HepG2 (cell line): ENCODE data around the gene OXSM. TPM values are rescaled to one million over a fixed set of nuclear protein-coding genes. Genes with fewer than 3 reads are reported as not detected.

Experiments
- ATAC-seq: fragments of 200-7000 bp; cut with Tn5 transposase; 3 replicates; pipeline ENCODE4 v1.9.1; 2020; ENCODE audit warnings: mild to moderate bottlenecking, moderate library complexity
- BruUV-seq: library from RNA; stranded (reverse); fragments of 400-500 nt; replicated peaks from 2 replicates; lab custom pipeline; 2021; lab: Mats Ljungman, UMichigan
- CTCF ChIA-PET: fragments of 300-600 bp; formaldehyde crosslinking; extraction: SDS; loops from one replicate; lab custom pipeline; 2021; ENCODE audit warnings: low total read pairs, inconsistent platforms, low intra/inter-chr PET ratio; lab: Yijun Ruan, JAX
- POLR2A ChIA-PET: fragments of 350-600 bp; sonication (Branson Sonifier 250); formaldehyde crosslinking; loops from one replicate; lab custom pipeline; 2020; ENCODE audit warnings: antibody characterized with exemption, inconsistent platforms; lab: Yijun Ruan, JAX
- DNase-seq: peaks from one replicate; pipeline ENCODE4 v3.0.0-alpha.2; 2015; ENCODE audit warnings: low spot score
- FAIRE-seq: peaks from 3 replicates; lab custom pipeline; 2011; peaks lifted over from hg19 to GRCh38; lab: Jason Lieb, UNC
- H2AFZ ChIP-seq: one replicate; pipeline ENCODE4 v1.6.1; 2011; ENCODE audit warnings: low read length, inconsistent platforms
- H3K27ac ChIP-seq: fragments of 300-600 bp; 3 replicates; pipeline ENCODE4 v1.8.0; 2011; ENCODE audit warnings: mixed run types, mild to moderate bottlenecking, mixed read lengths, low read length, inconsistent platforms; ENCODE audit not compliant: insufficient read depth; ENCODE audit errors: extremely low read length
- H3K27me3 ChIP-seq, 2 experiments: fragments of 200-600 bp in 1 of 2; 2 replicates in 1 of 2; 3 replicates in 1 of 2; pipeline versions ENCODE4 v1.6.0 to v1.8.0; 2011; ENCODE audit warnings: low read length in 2 of 2, mild to moderate bottlenecking in 2 of 2, moderate library complexity in 2 of 2, inconsistent platforms in 1 of 2; ENCODE audit not compliant: insufficient read depth in 2 of 2, control insufficient read depth in 1 of 2
- H3K36me3 ChIP-seq, 2 experiments: fragments of 200-600 bp in 1 of 2; replicated peaks in 1 of 2; 2 replicates in 1 of 2; 3 replicates in 1 of 2; pipeline versions ENCODE4 v1.5.1 to v1.8.0; 2011; ENCODE audit warnings: low read length in 2 of 2, inconsistent platforms in 1 of 2; ENCODE audit not compliant: insufficient read depth in 2 of 2, control insufficient read depth in 1 of 2
- H3K4me1 ChIP-seq: 2 replicates; pipeline ENCODE4 v1.5.1; 2012; ENCODE audit warnings: low read length, inconsistent platforms; ENCODE audit not compliant: insufficient read depth
- H3K4me2 ChIP-seq: 2 replicates; pipeline ENCODE4 v1.6.0; 2011; ENCODE audit warnings: low read depth, low read length, inconsistent platforms
- H3K4me3 ChIP-seq, 3 experiments: fragments of 200-600 bp in 1 of 3; sonication (generic), shearing (Covaris generic) in 1 of 3; replicated peaks in 1 of 3; 2 replicates each; pipeline ENCODE4 v1.5.1; 2011 to 2016; ENCODE audit warnings: low read length in 3 of 3, inconsistent platforms in 2 of 3, low read depth in 2 of 3, mild to moderate bottlenecking in 2 of 3, control low read depth in 1 of 3, mixed read lengths in 1 of 3; ENCODE audit not compliant: insufficient read depth in 1 of 3
- H3K79me2 ChIP-seq: one replicate; pipeline ENCODE4 v1.6.1; 2011; ENCODE audit warnings: low read length, inconsistent platforms; ENCODE audit not compliant: insufficient read depth
- H3K9ac ChIP-seq: 2 replicates; pipeline ENCODE4 v1.6.0; 2011; ENCODE audit warnings: mild to moderate bottlenecking, low read depth, low read length, inconsistent platforms; ENCODE audit not compliant: insufficient read depth
- H3K9me3 ChIP-seq: 2 replicates; pipeline ENCODE4 v1.5.1; 2012; ENCODE audit warnings: mild to moderate bottlenecking, low read length
- H4K20me1 ChIP-seq: 2 replicates; pipeline ENCODE4 v1.6.0; 2011; ENCODE audit warnings: inconsistent platforms, mild to moderate bottlenecking, low read length, moderate library complexity; ENCODE audit not compliant: insufficient read depth
- HDAC2 ChIP-seq: sonication (generic); formaldehyde crosslinking; IDR thresholded peaks from 2 replicates; pipeline ENCODE4 v1.4.0; 2020; ENCODE audit warnings: missing genetic modification reagents
- JDP2 ChIP-seq: sonication (generic); formaldehyde crosslinking; IDR thresholded peaks from 2 replicates; pipeline ENCODE4 v1.8.1; 2022; ENCODE audit warnings: missing genetic modification reagents, borderline replicate concordance
- NR1H2 ChIP-seq: sonication (generic); formaldehyde crosslinking; IDR thresholded peaks from 2 replicates; pipeline ENCODE4 v1.8.1; 2022; ENCODE audit warnings: low read depth, missing genetic modification reagents, borderline replicate concordance
- XBP1 ChIP-seq: sonication (generic); formaldehyde crosslinking; IDR thresholded peaks from 2 replicates; pipeline ENCODE4 v1.5.0; 2020; ENCODE audit warnings: missing genetic modification reagents
- ZNF296 ChIP-seq: sonication (generic); formaldehyde crosslinking; conservative IDR thresholded peaks from 2 replicates; pipeline ENCODE4 v1.5.0; 2020; ENCODE audit warnings: mild to moderate bottlenecking, missing genetic modification reagents
- ZNF644 ChIP-seq: IDR thresholded peaks from 2 replicates; pipeline ENCODE4 v1.6.1; 2016; ENCODE audit warnings: low read depth
- WGBS: methylation state at CpG from one replicate; pipeline ENCODE4 v1.1.6; 2017; ENCODE audit warnings: low lambda C conversion rate; 5-methylcytosine and 5-hydroxymethylcytosine counted together
- in situ Hi-C: cut with HindIII; loops from 2 replicates; pipeline ENCODE4 v1.10.0; 2017; ENCODE audit warnings: low pct_unique_long_range_greater_than_20kb; ENCODE audit not compliant: extremely low pct_ligation_motif_present
- intact Hi-C: fragments of 100-400 bp; cut with micrococcal nuclease; formaldehyde crosslinking; loops from one replicate; pipeline ENCODE4 v1.10.0; 2022; ENCODE audit not compliant: unreplicated experiment
- polyA plus RNA-seq, 8 experiments: library from polyadenylated mRNA; depleted of rRNA in 3 of 8; stranded (reverse) in 7 of 8; unstranded in 1 of 8; fragments of >200 nt; fragmentation: Illumina TruSeq in 4 of 8; extraction: Trizol in 4 of 8; gene quantifications; 2 replicates each; pipeline versions ENCODE4 v1.2.1 to v1.2.3, GENCODE V29; 2011 to 2016; ENCODE audit warnings: low read depth in 4 of 8, missing spikeins in 1 of 8, mixed read lengths in 1 of 8; ENCODE audit not compliant: insufficient read depth in 1 of 8
- total RNA-seq, 5 experiments: library from RNA; depleted of rRNA; stranded (reverse); fragments of >200 nt; fragmentation: Illumina TruSeq; extraction: Trizol; gene quantifications; 2 replicates each; pipeline ENCODE4 v1.2.3, GENCODE V29; 2016; ENCODE audit warnings: low read depth in 1 of 5
- TF ChIP-seq, protein P1 (sequence below): sonication (generic); formaldehyde crosslinking; IDR thresholded peaks from 2 replicates; pipeline ENCODE4 v1.8.0; 2022; ENCODE audit warnings: missing genetic modification reagents, low read depth, mild to moderate bottlenecking, borderline replicate concordance
- TF ChIP-seq, protein P2 (sequence below): sonication (generic); formaldehyde crosslinking; IDR thresholded peaks from 2 replicates; pipeline ENCODE4 v1.4.0; 2020; ENCODE audit warnings: mild to moderate bottlenecking, missing genetic modification reagents
- TF ChIP-seq, protein P3 (sequence below): sonication (generic); formaldehyde crosslinking; IDR thresholded peaks from one replicate; pipeline ENCODE4 v1.5.1; 2020; ENCODE audit warnings: mild to moderate bottlenecking, missing genetic modification reagents; ENCODE audit errors: not compliant biosample characterization
- TF ChIP-seq, protein P4 (sequence below): sonication (generic); formaldehyde crosslinking; IDR thresholded peaks from 2 replicates; pipeline ENCODE4 v1.5.0; 2020; ENCODE audit warnings: missing genetic modification reagents, mild to moderate bottlenecking, borderline replicate concordance

OXSM gene
- total and polyA plus RNA-seq, 2 of the 13 experiments (the other 11 are each of a cell fraction or from before 2014, with no cell fraction given) = 18.2 to 34.4 TPM

DNA sequence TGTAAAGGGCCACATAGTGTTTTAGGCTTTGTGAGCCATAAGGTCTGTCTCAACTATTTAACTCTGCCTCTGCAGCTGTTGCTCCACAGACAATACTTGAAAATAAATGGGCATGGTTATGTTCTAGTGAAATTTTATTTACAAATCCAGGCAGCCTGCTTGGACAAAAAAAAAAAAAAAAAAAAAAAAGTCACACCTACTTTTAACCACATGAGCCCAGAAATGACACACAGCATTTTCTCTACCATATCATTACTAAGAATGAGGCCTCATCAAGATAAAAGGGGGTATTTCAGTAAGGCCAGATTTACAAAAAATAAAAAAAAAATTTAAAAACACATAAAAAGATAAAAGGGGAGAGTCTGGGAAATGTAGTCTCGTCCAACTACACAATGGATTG lies 4.9 kb upstream of the OXSM start:
- intact Hi-C loops (loop anchor here (5.0 kb wide), 1 partner anchor 138 kb away; no protein-coding TSS in a partner anchor), in situ Hi-C loops (loop anchor here (25.0 kb wide), 1 partner anchor 123 kb away; the partner anchor contains the start of gene TOP2B)
- peaks cover 61% of the 10 kb centered on the region for H3K4me1 ChIP-seq
- POLR2A ChIA-PET = no interaction called here
- no peaks in the 10 kb centered on the region for H3K36me3 ChIP-seq
- no peaks in the 10 kb centered on the region for H3K9me3 ChIP-seq
- WGBS = 96% methylated on average over 1 of the region's 1 CpG
- BruUV-seq = no TSS peak
- peaks cover 38% of the 10 kb centered on the region for H3K79me2 ChIP-seq
- H3K9ac ChIP-seq = no peak overlapping the region
- no peak overlapping the region for H2AFZ ChIP-seq
- no peaks in the 10 kb centered on the region for H3K27me3 ChIP-seq
- no peaks in the 10 kb centered on the region for H4K20me1 ChIP-seq
- H3K4me2 ChIP-seq = no peak overlapping the region
- ATAC-seq = no peak
- CTCF ChIA-PET = no interaction called here
- FAIRE-seq = no peak
- H3K4me3 ChIP-seq = no peak overlapping the region
- no peak for DNase-seq
- H3K27ac ChIP-seq = no peak overlapping the region
- TF ChIP-seq NR1H2 (no peak), ZNF296 (CRISPR knock-in tag) (no peak), ZNF644 (CRISPR knock-in tag) (no peak), HDAC2 (CRISPR knock-in tag) (no peak), JDP2 (CRISPR knock-in tag) (no peak), XBP1 (CRISPR knock-in tag) (no peak)
- TF ChIP-seq, protein P1, sequence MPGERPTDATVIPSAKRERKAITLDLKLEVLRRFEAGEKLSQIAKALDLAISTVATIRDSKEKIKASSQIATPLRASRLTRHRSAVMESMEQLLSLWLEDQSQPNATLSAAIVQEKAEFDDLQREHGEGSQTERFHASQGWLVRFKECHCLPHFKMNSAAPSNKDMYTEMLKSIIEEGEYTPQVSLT (CRISPR knock-in tag) = no peak
- TF ChIP-seq, protein P2, sequence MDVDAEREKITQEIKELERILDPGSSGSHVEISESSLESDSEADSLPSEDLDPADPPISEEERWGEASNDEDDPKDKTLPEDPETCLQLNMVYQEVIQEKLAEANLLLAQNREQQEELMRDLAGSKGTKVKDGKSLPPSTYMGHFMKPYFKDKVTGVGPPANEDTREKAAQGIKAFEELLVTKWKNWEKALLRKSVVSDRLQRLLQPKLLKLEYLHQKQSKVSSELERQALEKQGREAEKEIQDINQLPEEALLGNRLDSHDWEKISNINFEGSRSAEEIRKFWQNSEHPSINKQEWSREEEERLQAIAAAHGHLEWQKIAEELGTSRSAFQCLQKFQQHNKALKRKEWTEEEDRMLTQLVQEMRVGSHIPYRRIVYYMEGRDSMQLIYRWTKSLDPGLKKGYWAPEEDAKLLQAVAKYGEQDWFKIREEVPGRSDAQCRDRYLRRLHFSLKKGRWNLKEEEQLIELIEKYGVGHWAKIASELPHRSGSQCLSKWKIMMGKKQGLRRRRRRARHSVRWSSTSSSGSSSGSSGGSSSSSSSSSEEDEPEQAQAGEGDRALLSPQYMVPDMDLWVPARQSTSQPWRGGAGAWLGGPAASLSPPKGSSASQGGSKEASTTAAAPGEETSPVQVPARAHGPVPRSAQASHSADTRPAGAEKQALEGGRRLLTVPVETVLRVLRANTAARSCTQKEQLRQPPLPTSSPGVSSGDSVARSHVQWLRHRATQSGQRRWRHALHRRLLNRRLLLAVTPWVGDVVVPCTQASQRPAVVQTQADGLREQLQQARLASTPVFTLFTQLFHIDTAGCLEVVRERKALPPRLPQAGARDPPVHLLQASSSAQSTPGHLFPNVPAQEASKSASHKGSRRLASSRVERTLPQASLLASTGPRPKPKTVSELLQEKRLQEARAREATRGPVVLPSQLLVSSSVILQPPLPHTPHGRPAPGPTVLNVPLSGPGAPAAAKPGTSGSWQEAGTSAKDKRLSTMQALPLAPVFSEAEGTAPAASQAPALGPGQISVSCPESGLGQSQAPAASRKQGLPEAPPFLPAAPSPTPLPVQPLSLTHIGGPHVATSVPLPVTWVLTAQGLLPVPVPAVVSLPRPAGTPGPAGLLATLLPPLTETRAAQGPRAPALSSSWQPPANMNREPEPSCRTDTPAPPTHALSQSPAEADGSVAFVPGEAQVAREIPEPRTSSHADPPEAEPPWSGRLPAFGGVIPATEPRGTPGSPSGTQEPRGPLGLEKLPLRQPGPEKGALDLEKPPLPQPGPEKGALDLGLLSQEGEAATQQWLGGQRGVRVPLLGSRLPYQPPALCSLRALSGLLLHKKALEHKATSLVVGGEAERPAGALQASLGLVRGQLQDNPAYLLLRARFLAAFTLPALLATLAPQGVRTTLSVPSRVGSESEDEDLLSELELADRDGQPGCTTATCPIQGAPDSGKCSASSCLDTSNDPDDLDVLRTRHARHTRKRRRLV = no peak
- TF ChIP-seq, protein P3, sequence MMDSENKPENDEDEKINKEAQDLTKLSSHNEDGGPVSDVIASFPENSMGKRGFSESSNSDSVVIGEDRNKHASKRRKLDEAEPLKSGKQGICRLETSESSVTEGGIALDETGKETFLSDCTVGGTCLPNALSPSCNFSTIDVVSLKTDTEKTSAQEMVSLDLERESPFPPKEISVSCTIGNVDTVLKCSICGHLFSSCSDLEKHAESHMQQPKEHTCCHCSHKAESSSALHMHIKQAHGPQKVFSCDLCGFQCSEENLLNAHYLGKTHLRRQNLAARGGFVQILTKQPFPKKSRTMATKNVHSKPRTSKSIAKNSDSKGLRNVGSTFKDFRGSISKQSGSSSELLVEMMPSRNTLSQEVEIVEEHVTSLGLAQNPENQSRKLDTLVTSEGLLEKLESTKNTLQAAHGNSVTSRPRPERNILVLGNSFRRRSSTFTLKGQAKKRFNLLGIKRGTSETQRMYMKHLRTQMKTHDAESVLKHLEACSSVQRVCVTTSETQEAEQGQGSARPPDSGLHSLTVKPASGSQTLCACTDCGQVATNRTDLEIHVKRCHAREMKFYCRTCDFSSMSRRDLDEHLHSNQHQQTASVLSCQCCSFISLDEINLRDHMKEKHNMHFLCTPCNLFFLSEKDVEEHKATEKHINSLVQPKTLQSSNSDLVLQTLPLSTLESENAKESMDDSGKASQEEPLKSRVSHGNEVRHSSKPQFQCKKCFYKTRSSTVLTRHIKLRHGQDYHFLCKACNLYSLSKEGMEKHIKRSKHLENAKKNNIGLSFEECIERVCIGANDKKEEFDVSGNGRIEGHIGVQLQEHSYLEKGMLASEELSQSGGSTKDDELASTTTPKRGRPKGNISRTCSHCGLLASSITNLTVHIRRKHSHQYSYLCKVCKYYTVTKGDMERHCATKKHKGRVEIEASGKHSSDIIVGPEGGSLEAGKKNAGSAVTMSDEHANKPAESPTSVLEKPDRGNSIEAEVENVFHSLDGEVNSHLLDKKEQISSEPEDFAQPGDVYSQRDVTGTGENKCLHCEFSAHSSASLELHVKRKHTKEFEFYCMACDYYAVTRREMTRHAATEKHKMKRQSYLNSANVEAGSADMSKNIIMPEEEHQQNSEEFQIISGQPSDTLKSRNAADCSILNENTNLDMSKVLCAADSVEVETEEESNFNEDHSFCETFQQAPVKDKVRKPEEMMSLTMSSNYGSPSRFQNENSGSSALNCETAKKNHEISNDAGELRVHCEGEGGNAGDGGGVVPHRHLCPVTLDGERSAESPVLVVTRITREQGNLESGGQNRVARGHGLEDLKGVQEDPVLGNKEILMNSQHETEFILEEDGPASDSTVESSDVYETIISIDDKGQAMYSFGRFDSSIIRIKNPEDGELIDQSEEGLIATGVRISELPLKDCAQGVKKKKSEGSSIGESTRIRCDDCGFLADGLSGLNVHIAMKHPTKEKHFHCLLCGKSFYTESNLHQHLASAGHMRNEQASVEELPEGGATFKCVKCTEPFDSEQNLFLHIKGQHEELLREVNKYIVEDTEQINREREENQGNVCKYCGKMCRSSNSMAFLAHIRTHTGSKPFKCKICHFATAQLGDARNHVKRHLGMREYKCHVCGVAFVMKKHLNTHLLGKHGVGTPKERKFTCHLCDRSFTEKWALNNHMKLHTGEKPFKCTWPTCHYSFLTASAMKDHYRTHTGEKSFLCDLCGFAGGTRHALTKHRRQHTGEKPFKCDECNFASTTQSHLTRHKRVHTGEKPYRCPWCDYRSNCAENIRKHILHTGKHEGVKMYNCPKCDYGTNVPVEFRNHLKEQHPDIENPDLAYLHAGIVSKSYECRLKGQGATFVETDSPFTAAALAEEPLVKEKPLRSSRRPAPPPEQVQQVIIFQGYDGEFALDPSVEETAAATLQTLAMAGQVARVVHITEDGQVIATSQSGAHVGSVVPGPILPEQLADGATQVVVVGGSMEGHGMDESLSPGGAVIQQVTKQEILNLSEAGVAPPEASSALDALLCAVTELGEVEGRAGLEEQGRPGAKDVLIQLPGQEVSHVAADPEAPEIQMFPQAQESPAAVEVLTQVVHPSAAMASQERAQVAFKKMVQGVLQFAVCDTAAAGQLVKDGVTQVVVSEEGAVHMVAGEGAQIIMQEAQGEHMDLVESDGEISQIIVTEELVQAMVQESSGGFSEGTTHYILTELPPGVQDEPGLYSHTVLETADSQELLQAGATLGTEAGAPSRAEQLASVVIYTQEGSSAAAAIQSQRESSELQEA (CRISPR knock-in tag) = no peak
- TF ChIP-seq, protein P4, sequence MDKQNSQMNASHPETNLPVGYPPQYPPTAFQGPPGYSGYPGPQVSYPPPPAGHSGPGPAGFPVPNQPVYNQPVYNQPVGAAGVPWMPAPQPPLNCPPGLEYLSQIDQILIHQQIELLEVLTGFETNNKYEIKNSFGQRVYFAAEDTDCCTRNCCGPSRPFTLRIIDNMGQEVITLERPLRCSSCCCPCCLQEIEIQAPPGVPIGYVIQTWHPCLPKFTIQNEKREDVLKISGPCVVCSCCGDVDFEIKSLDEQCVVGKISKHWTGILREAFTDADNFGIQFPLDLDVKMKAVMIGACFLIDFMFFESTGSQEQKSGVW (CRISPR knock-in tag) = no peak
